OCI-LY7 (cell line): ENCODE results near the gene TNFRSF1B. TPM values are rescaled to one million over a fixed set of nuclear protein-coding genes. Genes with fewer than 3 reads are reported as not detected.

Experiments
- BruUV-seq: library from RNA; stranded (reverse); fragments of 400-500 nt; replicated peaks from 2 replicates; lab custom pipeline; 2021; lab: Mats Ljungman, UMichigan
- CTCF ChIA-PET: fragments of 300-600 bp; sonication (Branson Sonifier 250); formaldehyde crosslinking; loops from one replicate; lab custom pipeline; 2022; ENCODE audit warnings: antibody characterized with exemption; ENCODE audit not compliant: unreplicated experiment; lab: Charles Lee
- POLR2A ChIA-PET: fragments of 300-600 bp; sonication (Branson Sonifier 250); formaldehyde crosslinking; loops from one replicate; lab custom pipeline; 2022; ENCODE audit warnings: antibody characterized with exemption; lab: Charles Lee
- DNase-seq: peaks from one replicate; pipeline ENCODE4 v3.0.0-alpha.2; 2015; ENCODE audit warnings: low spot score
- H2AFZ ChIP-seq: fragments of 200-600 bp; sonication (generic), shearing (Covaris generic); 2 replicates; pipeline ENCODE4 v1.6.1; 2014; ENCODE audit warnings: mild to moderate bottlenecking, antibody characterized with exemption, low read length, moderate library complexity
- H3K27ac ChIP-seq: fragments of 200-600 bp; sonication (generic); 2 replicates; pipeline ENCODE4 v1.5.1; 2014; ENCODE audit warnings: mixed run types, low read depth, mild to moderate bottlenecking, moderate library complexity, low read length, inconsistent platforms; ENCODE audit not compliant: poor library complexity, severe bottlenecking
- H3K36me3 ChIP-seq: fragments of 200-600 bp; sonication (generic); 2 replicates; pipeline ENCODE4 v1.6.1; 2014; ENCODE audit warnings: mild to moderate bottlenecking, antibody characterized with exemption, low read length, moderate library complexity, mixed read lengths; ENCODE audit not compliant: insufficient read depth
- H3K4me1 ChIP-seq: fragments of 200-600 bp; sonication (generic); 2 replicates; pipeline ENCODE4 v1.5.1; 2014; ENCODE audit warnings: mild to moderate bottlenecking, low read length; ENCODE audit not compliant: insufficient read depth, poor library complexity, severe bottlenecking
- H3K4me2 ChIP-seq: fragments of 200-600 bp; sonication (generic); 2 replicates; pipeline ENCODE4 v1.6.1; 2014; ENCODE audit warnings: mild to moderate bottlenecking, low read length
- H3K4me3 ChIP-seq: fragments of 200-600 bp; sonication (generic); 2 replicates; pipeline ENCODE4 v1.5.1; 2014; ENCODE audit warnings: mild to moderate bottlenecking, low read depth, low read length; ENCODE audit not compliant: poor library complexity, severe bottlenecking
- H3K79me2 ChIP-seq: fragments of 200-600 bp; sonication (generic); 2 replicates; pipeline ENCODE4 v1.6.1; 2016; ENCODE audit warnings: low read depth, mild to moderate bottlenecking, low read length, moderate library complexity, mixed read lengths; ENCODE audit not compliant: insufficient read depth
- H3K9me2 ChIP-seq: fragments of 200-600 bp; sonication (generic); 2 replicates; pipeline ENCODE4 v1.6.1; 2016; ENCODE audit warnings: mild to moderate bottlenecking, low read length, mixed read lengths; ENCODE audit not compliant: insufficient read depth
- H3K9me3 ChIP-seq: fragments of 200-600 bp; sonication (generic); 2 replicates; pipeline ENCODE4 v1.6.1; 2014; ENCODE audit warnings: mild to moderate bottlenecking, mixed run types, low read length, mixed read lengths
- H4K20me1 ChIP-seq: fragments of 200-600 bp; sonication (generic); 2 replicates; pipeline ENCODE4 v1.6.1; 2014; ENCODE audit warnings: mild to moderate bottlenecking, antibody characterized with exemption, low read length, moderate library complexity, mixed read lengths; ENCODE audit not compliant: insufficient read depth
- EZH2phosphoT487 ChIP-seq: fragments of 200-600 bp; sonication (generic); IDR thresholded peaks from 2 replicates; pipeline ENCODE4 v1.6.1; 2018; ENCODE audit warnings: low read depth, borderline replicate concordance, mild to moderate bottlenecking, mixed run types, antibody characterized with exemption, low read length, moderate library complexity, mixed read lengths
- intact Hi-C: fragments of 100-400 bp; cut with micrococcal nuclease; formaldehyde crosslinking; loops from one replicate; pipeline ENCODE4 v1.10.0; 2022; ENCODE audit not compliant: unreplicated experiment
- total RNA-seq, 2 experiments: library from RNA; depleted of rRNA in 1 of 2; stranded (reverse); fragments of >200 nt in 1 of 2; shearing (Covaris generic) in 1 of 2; gene quantifications; 2 replicates each; pipeline ENCODE4 v1.2.3, GENCODE V29; 2014 to 2022
- TF ChIP-seq, protein P1 (sequence below): fragments of 200-600 bp; sonication (generic); conservative IDR thresholded peaks from 2 replicates; pipeline ENCODE4 v1.5.1; 2014; ENCODE audit warnings: mild to moderate bottlenecking, antibody characterized with exemption, low read length, moderate library complexity, mixed read lengths

The TNFRSF1B gene
- total RNA-seq, 2 experiments from 2014 or later = not detected

DNA sequence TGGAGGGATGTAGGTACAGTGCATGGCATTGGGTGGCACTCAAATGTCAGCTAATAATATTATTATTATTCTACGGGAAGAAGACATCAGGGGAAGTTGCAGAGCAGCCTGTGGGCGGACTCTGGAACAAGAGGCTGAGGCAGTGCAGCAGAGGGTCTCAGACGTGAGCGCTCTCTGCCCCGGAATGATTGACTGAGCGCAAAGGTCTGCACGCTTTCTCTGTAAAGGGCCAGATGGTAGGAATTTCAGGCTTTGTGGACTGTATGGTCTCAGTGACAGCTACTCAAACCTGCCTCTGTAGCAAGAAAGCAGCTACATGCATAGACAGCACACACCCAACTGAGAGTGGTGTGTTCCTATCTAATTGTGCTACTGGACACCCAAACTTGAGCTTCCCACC lies 33.4 kb downstream of the TNFRSF1B start:
- POLR2A ChIA-PET = interaction anchor here (0.7 kb wide), 2 partner anchors 58 to 61 kb away, joined by 3 to 4 read pairs; no protein-coding TSS in a partner anchor
- Histone ChIP-seq H4K20me1 (no peaks in the 10 kb centered on the region), H3K4me3 (no peak overlapping the region), H3K9me3 (no peaks in the 10 kb centered on the region), H3K4me1 (peaks cover 11% of the 10 kb centered on the region), H3K9me2 (no peaks in the 10 kb centered on the region), H3K27ac (no peak overlapping the region), H3K36me3 (no peaks in the 10 kb centered on the region), H2AFZ (no peak overlapping the region), H3K79me2 (no peaks in the 10 kb centered on the region), H3K4me2 (no peak overlapping the region)
- CTCF ChIA-PET = no interaction called here
- DNase-seq = no peak
- no peak for TF ChIP-seq EZH2phosphoT487
- TF ChIP-seq, protein P1, sequence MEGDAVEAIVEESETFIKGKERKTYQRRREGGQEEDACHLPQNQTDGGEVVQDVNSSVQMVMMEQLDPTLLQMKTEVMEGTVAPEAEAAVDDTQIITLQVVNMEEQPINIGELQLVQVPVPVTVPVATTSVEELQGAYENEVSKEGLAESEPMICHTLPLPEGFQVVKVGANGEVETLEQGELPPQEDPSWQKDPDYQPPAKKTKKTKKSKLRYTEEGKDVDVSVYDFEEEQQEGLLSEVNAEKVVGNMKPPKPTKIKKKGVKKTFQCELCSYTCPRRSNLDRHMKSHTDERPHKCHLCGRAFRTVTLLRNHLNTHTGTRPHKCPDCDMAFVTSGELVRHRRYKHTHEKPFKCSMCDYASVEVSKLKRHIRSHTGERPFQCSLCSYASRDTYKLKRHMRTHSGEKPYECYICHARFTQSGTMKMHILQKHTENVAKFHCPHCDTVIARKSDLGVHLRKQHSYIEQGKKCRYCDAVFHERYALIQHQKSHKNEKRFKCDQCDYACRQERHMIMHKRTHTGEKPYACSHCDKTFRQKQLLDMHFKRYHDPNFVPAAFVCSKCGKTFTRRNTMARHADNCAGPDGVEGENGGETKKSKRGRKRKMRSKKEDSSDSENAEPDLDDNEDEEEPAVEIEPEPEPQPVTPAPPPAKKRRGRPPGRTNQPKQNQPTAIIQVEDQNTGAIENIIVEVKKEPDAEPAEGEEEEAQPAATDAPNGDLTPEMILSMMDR = no peak
- BruUV-seq = no TSS peak
- intact Hi-C loops = no loop called here

DNA sequence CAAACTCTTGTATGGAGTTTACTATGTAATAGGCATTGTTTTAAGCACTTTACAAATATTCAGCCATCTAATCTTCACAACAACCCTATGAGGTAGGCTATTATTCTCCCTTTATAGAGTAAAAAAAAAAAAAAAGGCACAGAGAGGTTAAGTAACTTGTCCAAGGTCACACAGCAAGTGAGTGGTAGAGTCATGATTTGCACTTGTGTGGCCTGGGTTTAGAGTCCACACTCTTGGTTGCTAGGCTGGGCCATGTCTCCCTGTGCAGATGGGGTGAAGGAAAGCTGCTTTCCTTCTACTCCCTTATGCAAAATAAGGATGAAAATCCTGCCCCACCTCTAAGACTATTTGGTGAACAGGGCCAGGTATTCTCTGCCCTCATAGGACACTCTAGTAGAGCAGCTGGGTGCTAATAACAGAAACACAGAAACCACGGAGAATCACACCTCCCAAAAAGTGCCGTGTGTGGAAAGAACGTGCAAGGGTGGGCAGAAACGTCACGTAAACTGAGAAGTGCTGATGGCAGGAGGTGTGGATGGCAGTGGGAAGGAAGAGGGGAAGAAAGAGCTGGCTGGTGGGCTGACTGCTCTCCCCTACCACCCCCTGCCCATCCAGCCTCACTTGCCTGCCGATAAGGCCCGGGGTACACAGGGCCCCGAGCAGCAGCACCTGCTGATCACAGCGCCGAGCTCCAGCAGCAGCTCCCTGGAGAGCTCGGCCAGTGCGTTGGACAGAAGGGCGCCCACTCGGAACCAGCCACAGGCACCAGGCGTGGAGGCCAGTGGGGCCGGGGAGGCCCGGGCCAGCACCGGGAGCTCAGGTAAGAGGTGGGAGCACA lies 34.8 kb downstream of the TNFRSF1B start:
- Histone ChIP-seq H3K27ac (no peak overlapping the region), H2AFZ (no peak overlapping the region), H3K4me3 (no peak overlapping the region), H4K20me1 (no peaks in the 10 kb centered on the region), H3K9me3 (no peaks in the 10 kb centered on the region), H3K4me2 (no peak overlapping the region), H3K4me1 (peaks cover 11% of the 10 kb centered on the region), H3K9me2 (no peaks in the 10 kb centered on the region), H3K36me3 (no peaks in the 10 kb centered on the region), H3K79me2 (no peaks in the 10 kb centered on the region)
- POLR2A ChIA-PET = no interaction called here
- TF ChIP-seq, protein P1 = no peak
- no peak for TF ChIP-seq EZH2phosphoT487
- intact Hi-C loops = no loop called here
- no peak for DNase-seq
- CTCF ChIA-PET = interaction anchor here (0.9 kb wide), 1 partner anchor 77 kb away, joined by 3 read pairs; no protein-coding TSS in a partner anchor
- no TSS peak for BruUV-seq

DNA sequence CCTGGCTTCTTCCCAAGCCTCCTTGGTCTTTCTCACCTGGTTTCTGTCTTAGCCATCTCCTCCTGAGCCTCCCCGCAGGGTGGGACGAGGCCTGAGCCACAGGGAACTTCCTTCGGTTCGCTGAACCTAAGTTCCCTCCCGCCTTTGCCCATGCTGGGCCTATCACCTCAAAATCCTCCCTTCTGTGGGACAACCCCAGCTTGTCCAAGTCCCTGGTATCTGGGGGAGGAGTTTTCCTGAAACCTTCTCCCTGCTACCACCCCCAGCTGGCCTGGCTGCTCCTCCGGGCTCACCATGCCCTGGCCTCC lies 35.4 kb downstream of the TNFRSF1B start:
- no peaks in the 10 kb centered on the region for H3K36me3 ChIP-seq
- H3K79me2 ChIP-seq = no peaks in the 10 kb centered on the region
- ChIA-PET CTCF (interaction anchor here (0.9 kb wide), 1 partner anchor 77 kb away, joined by 3 read pairs; no protein-coding TSS in a partner anchor), POLR2A (no interaction called here)
- H3K9me2 ChIP-seq = no peaks in the 10 kb centered on the region
- no TSS peak for BruUV-seq
- intact Hi-C loops = no loop called here
- peaks cover 11% of the 10 kb centered on the region for H3K4me1 ChIP-seq
- no peak overlapping the region for H3K4me3 ChIP-seq
- no peaks in the 10 kb centered on the region for H4K20me1 ChIP-seq
- TF ChIP-seq EZH2phosphoT487 = no peak
- TF ChIP-seq, protein P1 = no peak
- no peak overlapping the region for H3K4me2 ChIP-seq
- H3K27ac ChIP-seq = no peak overlapping the region
- no peak overlapping the region for H2AFZ ChIP-seq
- no peaks in the 10 kb centered on the region for H3K9me3 ChIP-seq
- DNase-seq = no peak
